Caco-2 (cell line): ENCODE data around the gene RNF20. TPM values are rescaled to one million over a fixed set of nuclear protein-coding genes. Genes with fewer than 3 reads are reported as not detected.
"Not testable (repeated sequence)": the region's sequence is repeated elsewhere in the genome, so short reads cannot be mapped to it uniquely, and the experiment has no call there.

Experiments
- BruUV-seq: library from RNA; stranded (reverse); fragments of 400-500 nt; replicated peaks from 2 replicates; lab custom pipeline; 2021; lab: Mats Ljungman, UMichigan
- CTCF ChIA-PET: fragments of 300-600 bp; sonication (Branson Sonifier 250); formaldehyde crosslinking; loops from one replicate; lab custom pipeline; 2022; ENCODE audit warnings: antibody characterized with exemption; lab: Charles Lee
- POLR2A ChIA-PET: fragments of 300-600 bp; sonication (Branson Sonifier 250); formaldehyde crosslinking; loops from one replicate; lab custom pipeline; 2022; ENCODE audit warnings: antibody characterized with exemption; lab: Charles Lee
- DNase-seq, 2 experiments: peaks; one replicate each; pipeline versions ENCODE4 v3.0.0 to v3.0.0-alpha.2; 2020 to 2022
- H3K27me3 ChIP-seq: replicated peaks from 2 replicates; pipeline ENCODE4 v1.6.0; 2011; ENCODE audit warnings: low read length; ENCODE audit not compliant: control insufficient read depth, insufficient read depth
- H3K36me3 ChIP-seq: 2 replicates; pipeline ENCODE4 v1.5.1; 2011; ENCODE audit warnings: low read length; ENCODE audit not compliant: control insufficient read depth, insufficient read depth
- H3K4me1 ChIP-seq: fragments of 250-450 bp; sonication (Bioruptor Pico); 2 replicates; pipeline ENCODE4 v1.5.1; 2020; ENCODE audit warnings: mild to moderate bottlenecking
- H3K4me3 ChIP-seq: 2 replicates; pipeline ENCODE4 v1.5.1; 2011; ENCODE audit warnings: low read depth, mild to moderate bottlenecking, control low read depth, low read length
- H3K9me3 ChIP-seq: fragments of 250-450 bp; sonication (Bioruptor Pico); 2 replicates; pipeline ENCODE4 v1.5.1; 2020; ENCODE audit warnings: mild to moderate bottlenecking, moderate library complexity
- H3K27ac Mint-ChIP-seq: one replicate; pipeline ENCODE4 v1.8.0; 2022; ENCODE audit warnings: mixed read lengths; ENCODE audit not compliant: unreplicated experiment
- H3K27me3 Mint-ChIP-seq: one replicate; pipeline ENCODE4 v1.8.0; 2022; ENCODE audit warnings: mixed read lengths; ENCODE audit not compliant: insufficient read depth, unreplicated experiment
- H3K36me3 Mint-ChIP-seq: one replicate; pipeline ENCODE4 v1.8.0; 2022; ENCODE audit warnings: mild to moderate bottlenecking, mixed read lengths; ENCODE audit not compliant: insufficient read depth, unreplicated experiment
- H3K4me1 Mint-ChIP-seq: one replicate; pipeline ENCODE4 v1.8.0; 2022; ENCODE audit warnings: low read depth, mixed read lengths; ENCODE audit not compliant: unreplicated experiment
- H3K4me3 Mint-ChIP-seq: one replicate; pipeline ENCODE4 v1.8.0; 2022; ENCODE audit warnings: mild to moderate bottlenecking, moderate library complexity, mixed read lengths; ENCODE audit not compliant: unreplicated experiment
- H3K9me3 Mint-ChIP-seq: one replicate; pipeline ENCODE4 v1.8.0; 2022; ENCODE audit warnings: mixed read lengths; ENCODE audit not compliant: unreplicated experiment
- intact Hi-C: fragments of 100-400 bp; cut with micrococcal nuclease; formaldehyde crosslinking; loops from one replicate; pipeline ENCODE4 v1.10.0; 2022; ENCODE audit not compliant: unreplicated experiment
- total RNA-seq: library from RNA; stranded (reverse); gene quantifications from 2 replicates; pipeline ENCODE4 v1.2.3, GENCODE V29; 2022
- TF ChIP-seq, protein P1 (sequence below), 2 experiments: fragments of 200-600 bp in 1 of 2; IDR thresholded peaks; 1 replicate in 1 of 2; 2 replicates in 1 of 2; pipeline versions ENCODE4 v1.5.1 to v1.8.0; 2011 to 2022; ENCODE audit warnings: antibody characterized with exemption in 1 of 2, control low read depth in 1 of 2, inconsistent platforms in 1 of 2, low read depth in 1 of 2, low read length in 1 of 2, mild to moderate bottlenecking in 1 of 2, moderate library complexity in 1 of 2; ENCODE audit not compliant: insufficient read depth in 1 of 2, severe bottlenecking in 1 of 2, unreplicated experiment in 1 of 2

The RNF20 gene
- total RNA-seq, 1 experiment from 2014 or later, result 37.4 TPM

DNA sequence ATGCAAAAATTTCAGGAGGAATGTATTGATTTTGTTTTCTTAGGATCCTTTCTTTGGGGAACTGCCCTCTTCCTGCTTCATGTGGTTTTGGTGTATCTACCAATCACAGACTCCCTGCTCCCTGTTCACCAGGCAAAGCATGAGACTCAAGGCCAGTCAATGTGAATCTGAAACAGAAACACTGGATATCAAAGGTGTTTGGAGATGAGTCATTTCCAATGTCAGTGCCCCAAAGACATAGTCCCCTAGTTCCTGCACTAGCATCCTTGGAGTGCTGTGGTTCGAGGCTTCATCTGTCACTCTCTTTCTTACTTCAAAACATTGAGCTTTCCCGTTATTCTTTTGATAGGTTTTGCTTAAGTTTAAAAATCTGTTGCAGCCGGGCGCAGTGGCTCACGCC lies 53.0 kb downstream of the RNF20 start:
- H3K4me1 Mint-ChIP-seq, result no peaks in the 10 kb centered on the region
- H3K27me3 ChIP-seq, result no peaks in the 10 kb centered on the region
- H3K9me3 ChIP-seq, result no peaks in the 10 kb centered on the region
- H3K9me3 Mint-ChIP-seq, result no peaks in the 10 kb centered on the region
- ChIA-PET CTCF (no interaction called here), POLR2A (no interaction called here)
- no peaks in the 10 kb centered on the region for H3K36me3 ChIP-seq
- no TSS peak for BruUV-seq
- DNase-seq, result no peak
- TF ChIP-seq, protein P1, sequence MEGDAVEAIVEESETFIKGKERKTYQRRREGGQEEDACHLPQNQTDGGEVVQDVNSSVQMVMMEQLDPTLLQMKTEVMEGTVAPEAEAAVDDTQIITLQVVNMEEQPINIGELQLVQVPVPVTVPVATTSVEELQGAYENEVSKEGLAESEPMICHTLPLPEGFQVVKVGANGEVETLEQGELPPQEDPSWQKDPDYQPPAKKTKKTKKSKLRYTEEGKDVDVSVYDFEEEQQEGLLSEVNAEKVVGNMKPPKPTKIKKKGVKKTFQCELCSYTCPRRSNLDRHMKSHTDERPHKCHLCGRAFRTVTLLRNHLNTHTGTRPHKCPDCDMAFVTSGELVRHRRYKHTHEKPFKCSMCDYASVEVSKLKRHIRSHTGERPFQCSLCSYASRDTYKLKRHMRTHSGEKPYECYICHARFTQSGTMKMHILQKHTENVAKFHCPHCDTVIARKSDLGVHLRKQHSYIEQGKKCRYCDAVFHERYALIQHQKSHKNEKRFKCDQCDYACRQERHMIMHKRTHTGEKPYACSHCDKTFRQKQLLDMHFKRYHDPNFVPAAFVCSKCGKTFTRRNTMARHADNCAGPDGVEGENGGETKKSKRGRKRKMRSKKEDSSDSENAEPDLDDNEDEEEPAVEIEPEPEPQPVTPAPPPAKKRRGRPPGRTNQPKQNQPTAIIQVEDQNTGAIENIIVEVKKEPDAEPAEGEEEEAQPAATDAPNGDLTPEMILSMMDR (IDR thresholded peaks at IDR 0.05; ENCODE audit: insufficient read depth in 1 of 2, low read depth in 1 of 2, low read length in 1 of 2, severe bottlenecking in 1 of 2, unreplicated experiment in 1 of 2), result no peak
- H3K4me1 ChIP-seq, result no peaks in the 10 kb centered on the region
- peaks cover 5% of the 10 kb centered on the region for H3K27me3 Mint-ChIP-seq
- intact Hi-C loops, result no loop called here
- no peak overlapping the region for H3K4me3 Mint-ChIP-seq
- no peak overlapping the region for H3K27ac Mint-ChIP-seq
- no peak overlapping the region for H3K4me3 ChIP-seq
- H3K36me3 Mint-ChIP-seq, result no peaks in the 10 kb centered on the region

DNA sequence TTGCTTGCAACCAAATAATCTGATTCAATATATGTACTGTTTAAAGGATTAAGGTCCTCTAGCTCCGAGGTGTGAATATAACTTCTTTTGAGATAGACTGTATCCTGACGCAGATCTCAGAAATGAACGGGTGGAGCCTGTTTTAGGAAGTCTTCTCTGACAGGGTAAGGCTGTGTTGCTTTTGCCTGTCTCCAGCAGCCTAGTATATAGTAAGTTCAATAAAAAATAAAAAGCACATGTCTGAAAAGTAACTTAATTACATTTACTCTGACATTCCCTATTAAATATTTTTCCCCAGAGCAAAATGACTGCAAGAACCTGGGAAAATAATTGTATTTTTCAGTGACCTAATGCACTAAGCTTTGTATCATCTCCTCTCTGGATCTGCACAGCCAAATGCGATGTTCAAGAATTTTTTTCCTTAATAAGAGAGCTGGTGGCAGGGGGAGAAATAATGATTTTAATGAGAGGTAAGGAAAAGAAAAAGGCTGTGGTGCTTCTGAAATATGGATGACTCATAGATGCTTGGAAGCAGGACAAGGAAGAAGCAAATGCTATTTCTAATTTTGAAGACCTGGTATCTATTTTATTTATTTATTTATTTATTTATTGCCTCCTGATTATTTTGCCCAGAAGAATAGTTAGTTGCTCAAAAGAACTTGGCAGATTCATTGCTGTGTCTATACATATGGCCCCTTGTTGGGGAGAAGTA lies 53.8 kb downstream of the RNF20 start:
- H3K27ac Mint-ChIP-seq, result no peak overlapping the region
- BruUV-seq, result no TSS peak
- no peaks in the 10 kb centered on the region for H3K9me3 Mint-ChIP-seq
- no peak for DNase-seq
- Histone ChIP-seq H3K9me3 (no peaks in the 10 kb centered on the region), H3K4me3 (no peak overlapping the region), H3K4me1 (no peaks in the 10 kb centered on the region), H3K36me3 (no peaks in the 10 kb centered on the region), H3K27me3 (no peaks in the 10 kb centered on the region)
- H3K36me3 Mint-ChIP-seq, result no peaks in the 10 kb centered on the region
- TF ChIP-seq, protein P1 (IDR thresholded peaks at IDR 0.05; ENCODE audit: insufficient read depth in 1 of 2, low read depth in 1 of 2, low read length in 1 of 2, severe bottlenecking in 1 of 2, unreplicated experiment in 1 of 2), result no peak
- intact Hi-C loops, result no loop called here
- H3K4me1 Mint-ChIP-seq, result no peaks in the 10 kb centered on the region
- peaks cover 8% of the 10 kb centered on the region for H3K27me3 Mint-ChIP-seq
- ChIA-PET POLR2A (no interaction called here), CTCF (no interaction called here)
- H3K4me3 Mint-ChIP-seq, result no peak overlapping the region

DNA sequence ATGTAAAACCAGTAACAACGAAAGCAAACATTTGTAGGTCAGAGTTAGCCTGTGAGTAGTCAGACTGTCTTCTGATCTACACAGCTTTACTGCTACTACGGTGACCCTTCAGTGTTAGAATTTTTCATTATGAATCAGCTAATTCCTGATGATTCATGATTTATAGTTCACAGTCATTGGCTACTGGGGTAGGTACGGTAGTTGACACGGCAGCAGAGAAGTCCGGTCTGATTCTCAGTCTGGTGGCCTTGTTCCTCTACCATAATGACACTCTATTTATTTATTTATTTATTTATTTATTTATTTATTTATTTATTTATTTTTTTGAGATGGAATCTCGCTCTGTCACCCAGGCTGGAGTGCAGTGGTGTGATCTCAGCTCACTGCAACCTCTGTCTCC lies 56.4 kb downstream of the RNF20 start:
- H3K36me3 Mint-ChIP-seq, intact Hi-C loops, BruUV-seq, POLR2A ChIA-PET, H3K4me1 ChIP-seq, H3K4me3 Mint-ChIP-seq, H3K4me3 ChIP-seq, H3K9me3 Mint-ChIP-seq, CTCF ChIA-PET, H3K27ac Mint-ChIP-seq, H3K27me3 ChIP-seq, H3K4me1 Mint-ChIP-seq, H3K9me3 ChIP-seq, H3K36me3 ChIP-seq, H3K27me3 Mint-ChIP-seq, DNase-seq: not testable (repeated sequence)
